Epithelial cell of proximal tubule (primary cell): ENCODE data around the gene ZNRF3. TPM values are rescaled to one million over a fixed set of nuclear protein-coding genes. Genes with fewer than 3 reads are reported as not detected.

Experiments used
- DNase-seq: peaks from one replicate; pipeline ENCODE4 v3.0.0-alpha.2; 2011; ENCODE audit warnings: low read depth
- H3K4me3 ChIP-seq: 2 replicates; pipeline ENCODE4 v1.5.1; 2011; ENCODE audit warnings: low read depth, mild to moderate bottlenecking, low read length
- CTCF ChIP-seq: conservative IDR thresholded peaks from 2 replicates; pipeline ENCODE4 v1.5.1; 2012; ENCODE audit warnings: low read depth, mild to moderate bottlenecking, low read length
- total RNA-seq: library from RNA; depleted of rRNA; stranded (reverse); fragments of >200 nt; gene quantifications from 2 replicates; pipeline ENCODE4 v1.2.3, GENCODE V29; 2015

The ZNRF3 gene
- total RNA-seq, 1 donor from 2014 or later: 15.6 TPM

- H3K4me3 ChIP-seq: no peak overlapping the region
- no peak for DNase-seq
- TF ChIP-seq CTCF: no peak
Measured at GRCh38 chr22:29083933-29084591, 200.7 kb downstream of the ZNRF3 start.

GRCh38 chr22:29087012-29087411 lies 203.6 kb downstream of the ZNRF3 start:
- no peak overlapping the region for H3K4me3 ChIP-seq
- DNase-seq: no peak
- TF ChIP-seq CTCF: no peak

DNA sequence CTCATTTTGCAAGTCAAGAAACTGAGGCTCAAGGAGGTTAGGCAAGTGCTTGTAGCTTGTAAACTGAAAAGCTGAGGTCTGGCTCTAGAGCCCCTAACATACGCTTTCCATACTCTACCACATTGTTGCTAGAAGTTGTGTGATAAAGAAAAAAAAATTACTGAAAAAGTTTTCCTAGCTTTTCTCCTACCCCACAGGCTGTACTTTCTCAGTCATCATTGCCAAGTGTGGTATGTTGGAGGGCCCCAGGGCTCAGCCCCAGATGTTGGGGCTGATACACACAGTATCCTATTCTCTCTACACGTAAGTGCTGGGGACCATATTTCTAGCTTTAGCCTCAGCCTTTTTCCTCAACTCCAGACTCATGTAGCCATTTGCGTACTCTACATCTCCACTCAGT lies 205.4 kb downstream of the ZNRF3 start:
- no peak for DNase-seq
- H3K4me3 ChIP-seq: no peak overlapping the region
- no peak for TF ChIP-seq CTCF

DNA sequence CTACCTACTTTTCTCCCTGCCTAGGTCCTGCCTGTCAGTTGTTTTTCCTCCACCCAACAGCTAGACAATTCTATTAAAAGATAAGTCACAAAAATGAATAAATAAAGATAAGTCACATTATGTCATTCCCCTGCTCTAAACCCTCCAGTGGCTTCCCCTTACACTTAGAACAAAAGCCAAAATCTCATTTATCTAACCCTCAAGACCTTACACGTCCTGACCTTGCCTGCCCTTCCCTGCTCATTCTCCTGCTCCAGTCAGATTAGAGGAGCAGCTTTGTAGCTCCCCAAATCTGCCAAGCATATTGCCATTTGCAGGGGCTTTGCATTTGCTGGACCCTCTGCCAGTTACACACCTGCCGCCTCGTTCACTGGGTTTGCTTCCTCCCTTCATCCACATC lies 206.1 kb downstream of the ZNRF3 start:
- H3K4me3 ChIP-seq: no peak overlapping the region
- no peak for TF ChIP-seq CTCF
- DNase-seq: no peak

DNA sequence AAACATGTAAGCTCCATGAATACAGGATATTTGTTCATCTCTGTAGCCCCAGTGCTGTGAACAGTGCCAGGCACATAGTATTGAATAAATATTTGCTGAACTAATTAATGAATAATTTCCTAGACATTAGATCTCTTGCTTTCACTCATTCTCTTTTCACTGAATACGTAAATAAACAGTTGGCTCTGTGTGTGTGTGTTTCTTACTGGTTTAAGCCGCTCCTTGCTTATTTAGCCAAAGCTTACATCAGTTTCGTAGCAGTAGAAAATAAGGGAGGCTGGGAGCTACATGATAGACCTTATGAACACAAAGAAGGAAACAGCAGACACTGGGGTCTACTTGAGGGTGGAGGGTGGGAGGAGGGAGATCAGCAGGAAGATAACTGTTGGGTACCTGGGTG lies 206.7 kb downstream of the ZNRF3 start:
- DNase-seq: no peak
- TF ChIP-seq CTCF: no peak
- no peak overlapping the region for H3K4me3 ChIP-seq

DNA sequence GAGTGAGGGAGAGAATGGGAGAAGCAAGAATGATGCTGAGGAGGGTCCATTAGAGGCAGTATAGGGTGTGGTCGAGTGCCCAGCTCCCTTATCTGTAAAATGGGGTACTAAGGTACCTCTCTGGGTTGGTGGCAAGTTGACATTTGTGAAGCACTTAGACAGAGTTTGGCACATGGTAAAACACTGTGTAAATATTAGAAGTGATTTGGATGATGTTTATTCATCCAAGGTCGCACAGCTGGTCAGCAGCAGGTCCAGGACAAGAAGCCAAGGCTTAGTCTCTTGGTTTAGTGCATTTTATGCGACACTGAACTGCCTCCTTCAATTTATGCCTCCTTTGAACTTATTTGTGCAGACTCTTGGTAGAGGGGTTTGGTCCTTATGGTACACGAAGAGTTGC lies 208.9 kb downstream of the ZNRF3 start:
- H3K4me3 ChIP-seq: no peak overlapping the region
- no peak for DNase-seq
- no peak for TF ChIP-seq CTCF

GRCh38 chr22:29093030-29093429 lies 209.7 kb downstream of the ZNRF3 start:
- no peak for DNase-seq
- no peak overlapping the region for H3K4me3 ChIP-seq
- TF ChIP-seq CTCF: no peak
